H1 (cell line): ENCODE results near the gene AFAP1L1. TPM values are rescaled to one million over a fixed set of nuclear protein-coding genes. Genes with fewer than 3 reads are reported as not detected.

Source experiments
- ATF3 ChIP-seq: IDR thresholded peaks from 2 replicates; pipeline ENCODE4 v1.6.1; 2011; ENCODE audit warnings: low read depth, mild to moderate bottlenecking, low read length; ENCODE audit not compliant: insufficient read depth
- CHD7 ChIP-seq: fragments of 300-600 bp; sonication (generic); IDR thresholded peaks from 2 replicates; pipeline ENCODE4 v1.7.1; 2012; ENCODE audit warnings: low read length, moderate library complexity, mild to moderate bottlenecking, inconsistent platforms; ENCODE audit not compliant: insufficient replicate concordance
- EGR1 ChIP-seq: IDR thresholded peaks from 2 replicates; pipeline ENCODE4 v1.6.1; 2011; ENCODE audit warnings: low read depth, low read length, borderline replicate concordance
- KDM4A ChIP-seq: IDR thresholded peaks from one replicate; pipeline ENCODE4 v1.7.1; 2012; ENCODE audit warnings: low read depth, mild to moderate bottlenecking, moderate library complexity, low read length, inconsistent platforms; ENCODE audit not compliant: severe bottlenecking
- KDM5A ChIP-seq: fragments of 200-600 bp; IDR thresholded peaks from 2 replicates; pipeline ENCODE4 v1.7.1; 2012; ENCODE audit warnings: mild to moderate bottlenecking, low read length, inconsistent platforms, mixed read lengths
- NRF1 ChIP-seq: IDR thresholded peaks from 2 replicates; pipeline ENCODE4 v1.6.1; 2011; ENCODE audit warnings: mild to moderate bottlenecking, low read depth, low read length, improper control_type of control experiment
- SIN3A ChIP-seq, 2 experiments: IDR thresholded peaks in 1 of 2; conservative IDR thresholded peaks in 1 of 2; 2 replicates each; pipeline ENCODE4 v1.6.1; 2011 to 2012; ENCODE audit warnings: low read length in 2 of 2, improper control_type of control experiment in 1 of 2, low read depth in 1 of 2, mild to moderate bottlenecking in 1 of 2
- SRF ChIP-seq: IDR thresholded peaks from 2 replicates; pipeline ENCODE4 v1.6.1; 2011; ENCODE audit warnings: mild to moderate bottlenecking, low read depth, low read length, moderate library complexity
- TBP ChIP-seq: IDR thresholded peaks from 2 replicates; pipeline ENCODE4 v1.6.1; 2011; ENCODE audit warnings: low read depth, low read length, improper control_type of control experiment
- polyA plus RNA-seq, 7 experiments: library from polyadenylated mRNA; depleted of rRNA in 3 of 7; stranded (reverse) in 5 of 7; unstranded in 2 of 7; fragments of >200 nt in 5 of 7; fragments of 200-250 nt in 2 of 7; gene quantifications; 1 replicate in 5 of 7; 2 replicates in 1 of 7; 4 replicates in 1 of 7; pipeline versions ENCODE4 v1.2.1 to v1.2.3, GENCODE V29; 2011 to 2013; ENCODE audit warnings: missing spikeins in 2 of 7, mixed read lengths in 2 of 7
- total RNA-seq: library from RNA; stranded (reverse); fragmentation: NEBNext Ultra II Directional; extraction: Animal tissue kit (Norgen Biotek cat#: 25700); gene quantifications from 2 replicates; pipeline ENCODE4 v1.2.1, GENCODE V29; 2021

Gene AFAP1L1
- total and polyA plus RNA-seq, 2 of the 8 experiments (the other 6 are each of a cell fraction or from before 2014, with no cell fraction given) = 0.79 to 4.7 TPM

GRCh38 chr5:149345147-149345891 is 73.7 kb downstream of the AFAP1L1 start, which contains the start of gene GRPEL2 (continued):
- TF ChIP-seq CHD7 (no peak), KDM4A (peak; percentile 73), EGR1 (peak; percentile 86), TBP (peak; percentile 87), KDM5A (peak; percentile 60; the same call in 1 of the 2 replicates), NRF1 (peak; percentile 59), SRF (0 out of 2 replicates have a peak, but pooled peaks have one; percentile 4), ATF3 (no peak), SIN3A (conservative IDR thresholded peaks at IDR 0.05 in 1 of 2, IDR thresholded peaks at IDR 0.05 in 1 of 2; ENCODE audit: low read depth in 1 of 2, low read length in 2 of 2) (peak; percentile 27 to 66; a peak in 2 of 4 replicates)
